MM.1S (cell line): ENCODE measurements around the gene THSD7B.

Source experiments
- DNase-seq: peaks from one replicate; pipeline ENCODE4 v3.0.0-alpha.2; 2015
- H2AFZ ChIP-seq: fragments of 300-600 bp; sonication (generic); 2 replicates; pipeline ENCODE4 v1.6.0; 2016; ENCODE audit warnings: antibody characterized with exemption, low read length
- H3F3A ChIP-seq: fragments of 300-600 bp; sonication (generic); 2 replicates; pipeline ENCODE4 v1.6.1; 2016; ENCODE audit warnings: mild to moderate bottlenecking, antibody characterized with exemption, low read length, moderate library complexity, mixed read lengths; ENCODE audit not compliant: insufficient read depth
- H3K27ac ChIP-seq: fragments of 300-600 bp; sonication (generic); 2 replicates; pipeline ENCODE4 v1.5.1; 2016; ENCODE audit warnings: mild to moderate bottlenecking, low read length
- H3K27me3 ChIP-seq: fragments of 300-600 bp; sonication (generic); replicated peaks from 2 replicates; pipeline ENCODE4 v1.6.0; 2016; ENCODE audit warnings: low read length; ENCODE audit not compliant: insufficient read depth
- H3K36me3 ChIP-seq: fragments of 300-600 bp; sonication (generic); replicated peaks from 2 replicates; pipeline ENCODE4 v1.6.1; 2016; ENCODE audit warnings: mild to moderate bottlenecking, low read length, mixed read lengths; ENCODE audit not compliant: insufficient read depth
- H3K4me1 ChIP-seq: fragments of 300-600 bp; sonication (generic); 2 replicates; pipeline ENCODE4 v1.6.1; 2016; ENCODE audit warnings: low read length, mixed read lengths
- H3K4me2 ChIP-seq: fragments of 300-600 bp; sonication (generic); 2 replicates; pipeline ENCODE4 v1.6.0; 2016; ENCODE audit warnings: low read depth, low read length
- H3K4me3 ChIP-seq: fragments of 300-600 bp; sonication (generic); 2 replicates; pipeline ENCODE4 v1.5.1; 2016; ENCODE audit warnings: low read length, mixed read lengths
- H3K79me2 ChIP-seq: fragments of 300-600 bp; sonication (generic); 2 replicates; pipeline ENCODE4 v1.6.1; 2016; ENCODE audit warnings: mixed run types, low read length, mixed read lengths
- H3K9ac ChIP-seq: fragments of 300-600 bp; sonication (generic); 2 replicates; pipeline ENCODE4 v1.6.1; 2016; ENCODE audit warnings: low read length, mixed read lengths
- H3K9me2 ChIP-seq: fragments of 300-600 bp; sonication (generic); replicated peaks from 2 replicates; pipeline ENCODE4 v1.6.1; 2016; ENCODE audit warnings: mild to moderate bottlenecking, low read length, mixed read lengths; ENCODE audit not compliant: insufficient read depth
- H3K9me3 ChIP-seq: fragments of 300-600 bp; sonication (generic); replicated peaks from 2 replicates; pipeline ENCODE4 v1.6.1; 2016; ENCODE audit warnings: mild to moderate bottlenecking, low read length, mixed read lengths; ENCODE audit not compliant: insufficient read depth
- H4K20me1 ChIP-seq: fragments of 300-600 bp; sonication (generic); 2 replicates; pipeline ENCODE4 v1.6.1; 2016; ENCODE audit warnings: mild to moderate bottlenecking, low read length, moderate library complexity, mixed read lengths; ENCODE audit not compliant: insufficient read depth
- CTCF ChIP-seq: fragments of 300-600 bp; sonication (generic); IDR thresholded peaks from 2 replicates; pipeline ENCODE4 v1.5.1; 2016; ENCODE audit warnings: antibody characterized with exemption, low read length, mixed read lengths
- EZH2 ChIP-seq: fragments of 300-600 bp; sonication (generic); optimal IDR thresholded peaks from 2 replicates; pipeline ENCODE3; 2017; ENCODE audit warnings: low read depth, mild to moderate bottlenecking, antibody characterized with exemption, low read length, mixed read lengths
- EZH2phosphoT487 ChIP-seq: fragments of 300-600 bp; sonication (generic); IDR thresholded peaks from 2 replicates; pipeline ENCODE4 v1.6.1; 2018; ENCODE audit warnings: antibody characterized with exemption, low read length

Gene THSD7B

DNA sequence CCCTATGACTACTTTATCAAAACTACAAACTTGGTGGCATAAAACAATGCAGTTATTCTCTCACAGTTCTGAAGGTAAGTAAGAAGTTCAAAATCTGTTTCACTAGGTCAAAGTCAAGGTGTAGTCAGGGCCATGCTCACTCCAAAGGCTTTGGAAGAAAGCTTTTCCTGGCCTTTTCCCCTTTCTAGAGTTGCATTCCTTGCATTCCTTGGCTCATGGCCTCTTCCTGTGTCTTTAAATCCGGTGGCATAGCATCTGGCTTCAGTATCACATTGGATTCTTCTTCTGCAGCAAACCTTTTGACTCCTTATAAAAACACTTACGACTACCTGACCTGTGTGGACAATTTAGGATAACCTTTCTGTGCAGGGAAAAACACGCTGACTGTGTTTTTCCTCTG lies 655.4 kb downstream of the THSD7B start:
- no peak overlapping the region for H3K4me2 ChIP-seq
- H3K9me2 ChIP-seq = no peaks in the 10 kb centered on the region
- H4K20me1 ChIP-seq = no peaks in the 10 kb centered on the region
- H3K27me3 ChIP-seq = no peaks in the 10 kb centered on the region
- TF ChIP-seq EZH2 (no peak), CTCF (no peak), EZH2phosphoT487 (no peak)
- H3K9ac ChIP-seq = no peak overlapping the region
- no peak overlapping the region for H2AFZ ChIP-seq
- no peaks in the 10 kb centered on the region for H3K4me1 ChIP-seq
- DNase-seq = no peak
- no peaks in the 10 kb centered on the region for H3K36me3 ChIP-seq
- no peaks in the 10 kb centered on the region for H3F3A ChIP-seq
- no peaks in the 10 kb centered on the region for H3K79me2 ChIP-seq
- H3K27ac ChIP-seq = no peak overlapping the region
- H3K9me3 ChIP-seq = no peaks in the 10 kb centered on the region
- H3K4me3 ChIP-seq = no peak overlapping the region

DNA sequence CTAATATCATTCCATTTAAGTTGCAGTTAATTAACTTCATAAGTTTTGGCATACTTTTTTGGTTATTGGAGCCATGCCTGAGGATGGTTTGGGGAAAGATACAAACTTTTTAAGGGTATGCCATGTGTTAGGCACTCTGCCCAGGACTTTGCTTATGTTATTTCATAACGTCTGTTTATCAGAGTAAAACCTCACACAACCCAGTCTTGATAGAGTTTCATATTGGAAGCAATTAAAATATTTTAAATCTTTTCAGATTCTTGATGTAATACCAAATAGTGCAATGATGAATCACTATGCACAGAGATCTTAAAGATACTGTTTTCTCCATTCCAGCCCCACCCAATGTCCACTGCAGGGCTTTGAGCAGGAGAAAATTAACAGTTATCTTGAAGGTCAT lies 669.8 kb downstream of the THSD7B start:
- Histone ChIP-seq H3K27me3 (no peaks in the 10 kb centered on the region), H3F3A (no peaks in the 10 kb centered on the region), H3K4me2 (no peak overlapping the region), H4K20me1 (no peaks in the 10 kb centered on the region), H2AFZ (no peak overlapping the region), H3K4me1 (no peaks in the 10 kb centered on the region), H3K36me3 (no peaks in the 10 kb centered on the region), H3K9me2 (no peaks in the 10 kb centered on the region), H3K9ac (no peak overlapping the region), H3K79me2 (no peaks in the 10 kb centered on the region), H3K4me3 (no peak overlapping the region), H3K27ac (no peak overlapping the region), H3K9me3 (no peaks in the 10 kb centered on the region)
- no peak for TF ChIP-seq CTCF
- no peak for TF ChIP-seq EZH2phosphoT487
- no peak for TF ChIP-seq EZH2
- DNase-seq = no peak

DNA sequence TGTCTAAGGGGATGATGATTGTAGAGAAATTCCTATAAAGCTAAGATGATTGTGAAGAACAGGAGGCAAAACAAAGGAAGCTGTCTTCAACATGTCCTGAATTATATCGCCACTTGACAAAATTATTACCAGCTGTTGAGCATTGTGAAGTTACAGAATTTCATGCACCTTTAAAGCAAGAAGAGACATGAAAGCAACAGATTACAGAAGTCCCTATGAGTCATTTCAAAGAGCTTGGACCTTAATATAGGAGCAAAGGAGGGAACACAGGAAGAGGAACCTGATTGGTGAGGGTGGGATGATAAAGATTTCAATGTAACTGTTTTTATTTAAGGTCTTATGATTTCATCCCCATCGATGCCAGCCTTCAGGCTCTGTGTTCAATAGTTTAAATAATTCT lies 672.0 kb downstream of the THSD7B start:
- H3K9ac ChIP-seq = no peak overlapping the region
- H2AFZ ChIP-seq = no peak overlapping the region
- H3K27me3 ChIP-seq = no peaks in the 10 kb centered on the region
- H3F3A ChIP-seq = no peaks in the 10 kb centered on the region
- H3K9me2 ChIP-seq = no peaks in the 10 kb centered on the region
- H3K27ac ChIP-seq = no peak overlapping the region
- no peaks in the 10 kb centered on the region for H3K79me2 ChIP-seq
- no peaks in the 10 kb centered on the region for H3K9me3 ChIP-seq
- H3K4me3 ChIP-seq = no peak overlapping the region
- H3K36me3 ChIP-seq = no peaks in the 10 kb centered on the region
- TF ChIP-seq EZH2 (no peak), CTCF (no peak), EZH2phosphoT487 (no peak)
- H3K4me1 ChIP-seq = no peaks in the 10 kb centered on the region
- no peak for DNase-seq
- no peaks in the 10 kb centered on the region for H4K20me1 ChIP-seq
- H3K4me2 ChIP-seq = no peak overlapping the region

DNA sequence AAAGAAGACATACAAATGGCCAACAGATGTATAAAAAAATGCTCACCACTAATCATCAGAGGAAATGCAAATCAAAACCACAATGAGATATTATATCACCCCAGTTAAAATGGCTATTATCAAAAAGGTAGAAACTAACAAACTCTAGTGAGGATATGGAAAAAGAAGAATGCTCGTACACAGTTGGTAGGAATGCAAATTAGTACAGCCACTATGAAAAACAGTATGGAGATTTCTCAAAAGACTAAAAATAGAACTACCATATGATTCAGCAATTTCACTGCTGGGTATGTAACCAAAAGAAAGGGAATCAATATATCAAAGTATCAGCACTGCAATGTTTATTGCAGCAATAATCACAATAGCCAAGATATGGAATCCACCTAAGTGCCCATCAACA lies 679.6 kb downstream of the THSD7B start:
- Histone ChIP-seq H3K27me3 (no peaks in the 10 kb centered on the region), H2AFZ (no peak overlapping the region), H3K4me2 (no peak overlapping the region), H3K9me2 (no peaks in the 10 kb centered on the region), H3F3A (no peaks in the 10 kb centered on the region), H4K20me1 (no peaks in the 10 kb centered on the region), H3K4me1 (no peaks in the 10 kb centered on the region), H3K36me3 (no peaks in the 10 kb centered on the region), H3K9me3 (no peaks in the 10 kb centered on the region), H3K9ac (no peak overlapping the region), H3K4me3 (no peak overlapping the region), H3K79me2 (no peaks in the 10 kb centered on the region), H3K27ac (no peak overlapping the region)
- no peak for DNase-seq
- TF ChIP-seq EZH2phosphoT487 (no peak), CTCF (no peak), EZH2 (no peak)
